AG09309 (cell line): ENCODE measurements around the gene PLB1.

Experiments used
- DNase-seq: peaks from one replicate; pipeline ENCODE4 v3.0.0-alpha.2; 2010; ENCODE audit warnings: low read depth
- H3K4me3 ChIP-seq: 2 replicates; pipeline ENCODE4 v1.5.1; 2011; ENCODE audit warnings: mild to moderate bottlenecking, low read depth, low read length, moderate library complexity; ENCODE audit not compliant: control insufficient read depth
- TF ChIP-seq, protein P1 (sequence below): IDR thresholded peaks from 2 replicates; pipeline ENCODE4 v1.5.1; 2011; ENCODE audit warnings: mild to moderate bottlenecking, low read depth, low read length, inconsistent platforms; ENCODE audit not compliant: insufficient read depth, control insufficient read depth; ENCODE audit errors: missing control alignments

The PLB1 gene

GRCh38 chr2:28497206-28497605 lies 1.3 kb downstream of the PLB1 start:
- H3K4me3 ChIP-seq, result no peak overlapping the region
- DNase-seq, result no peak
- TF ChIP-seq, protein P1, sequence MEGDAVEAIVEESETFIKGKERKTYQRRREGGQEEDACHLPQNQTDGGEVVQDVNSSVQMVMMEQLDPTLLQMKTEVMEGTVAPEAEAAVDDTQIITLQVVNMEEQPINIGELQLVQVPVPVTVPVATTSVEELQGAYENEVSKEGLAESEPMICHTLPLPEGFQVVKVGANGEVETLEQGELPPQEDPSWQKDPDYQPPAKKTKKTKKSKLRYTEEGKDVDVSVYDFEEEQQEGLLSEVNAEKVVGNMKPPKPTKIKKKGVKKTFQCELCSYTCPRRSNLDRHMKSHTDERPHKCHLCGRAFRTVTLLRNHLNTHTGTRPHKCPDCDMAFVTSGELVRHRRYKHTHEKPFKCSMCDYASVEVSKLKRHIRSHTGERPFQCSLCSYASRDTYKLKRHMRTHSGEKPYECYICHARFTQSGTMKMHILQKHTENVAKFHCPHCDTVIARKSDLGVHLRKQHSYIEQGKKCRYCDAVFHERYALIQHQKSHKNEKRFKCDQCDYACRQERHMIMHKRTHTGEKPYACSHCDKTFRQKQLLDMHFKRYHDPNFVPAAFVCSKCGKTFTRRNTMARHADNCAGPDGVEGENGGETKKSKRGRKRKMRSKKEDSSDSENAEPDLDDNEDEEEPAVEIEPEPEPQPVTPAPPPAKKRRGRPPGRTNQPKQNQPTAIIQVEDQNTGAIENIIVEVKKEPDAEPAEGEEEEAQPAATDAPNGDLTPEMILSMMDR, result no peak

- no peak for DNase-seq
- no peak overlapping the region for H3K4me3 ChIP-seq
- TF ChIP-seq, protein P1, result no peak
Measured at GRCh38 chr2:28499282-28499681, 3.4 kb downstream of the PLB1 start.

- TF ChIP-seq, protein P1, result no peak
- DNase-seq, result no peak
- H3K4me3 ChIP-seq, result no peak overlapping the region
Measured at GRCh38 chr2:28505361-28505760, 9.5 kb downstream of the PLB1 start.

DNA sequence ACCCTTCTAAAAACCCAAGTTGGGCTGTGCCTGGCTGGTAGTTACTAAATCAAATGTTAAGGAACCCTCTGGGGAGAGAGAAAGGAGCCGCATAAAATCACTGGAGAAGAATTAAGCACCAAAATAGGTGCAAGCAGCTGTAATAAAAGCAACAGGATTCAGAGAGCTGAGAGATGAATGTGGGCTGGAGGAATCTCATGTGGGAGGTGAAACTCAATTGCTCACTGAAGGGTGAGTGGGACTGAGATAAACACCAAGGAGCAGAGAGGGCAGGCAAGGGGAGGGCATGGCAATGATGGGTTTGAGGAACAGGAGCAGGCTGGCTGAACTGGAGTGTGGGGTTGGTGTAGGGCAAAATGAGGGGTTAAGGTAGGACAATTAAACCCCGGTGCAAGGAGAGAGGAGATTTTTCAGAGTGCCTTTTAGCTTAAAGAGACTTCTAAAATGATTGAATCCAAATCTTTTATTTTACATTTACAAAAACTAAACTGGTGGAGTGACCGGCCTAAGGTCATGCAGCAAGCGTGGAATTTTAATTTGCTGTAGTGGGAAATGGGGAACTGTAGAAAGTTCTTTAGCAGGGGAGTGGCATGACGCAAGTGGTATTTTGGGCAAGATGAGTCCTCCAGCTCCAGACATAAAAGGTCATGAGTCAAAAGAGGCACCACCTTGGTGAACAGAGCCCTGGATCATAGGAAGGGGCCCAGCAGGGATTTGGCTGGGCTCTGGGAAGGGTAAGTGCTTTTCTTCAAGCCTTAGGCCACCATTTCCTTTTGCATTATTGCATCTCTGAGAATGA lies 10.5 kb downstream of the PLB1 start:
- DNase-seq, result no peak
- no peak overlapping the region for H3K4me3 ChIP-seq
- TF ChIP-seq, protein P1, result no peak

GRCh38 chr2:28507796-28508764 lies 12.2 kb downstream of the PLB1 start:
- TF ChIP-seq, protein P1, result no peak
- H3K4me3 ChIP-seq, result no peak overlapping the region
- DNase-seq, result no peak

- no peak for DNase-seq
- TF ChIP-seq, protein P1, result no peak
- H3K4me3 ChIP-seq, result no peak overlapping the region
Measured at GRCh38 chr2:28509361-28509760, 13.5 kb downstream of the PLB1 start.
